ENCODE data around the gene PES1. TPM values are rescaled to one million over a fixed set of nuclear protein-coding genes. Genes with fewer than 3 reads are reported as not detected.

PES1 gene
- total RNA-seq, 6 donors from 2014 or later = 27.2 to 66.9 (median 56.9) TPM

DNA sequence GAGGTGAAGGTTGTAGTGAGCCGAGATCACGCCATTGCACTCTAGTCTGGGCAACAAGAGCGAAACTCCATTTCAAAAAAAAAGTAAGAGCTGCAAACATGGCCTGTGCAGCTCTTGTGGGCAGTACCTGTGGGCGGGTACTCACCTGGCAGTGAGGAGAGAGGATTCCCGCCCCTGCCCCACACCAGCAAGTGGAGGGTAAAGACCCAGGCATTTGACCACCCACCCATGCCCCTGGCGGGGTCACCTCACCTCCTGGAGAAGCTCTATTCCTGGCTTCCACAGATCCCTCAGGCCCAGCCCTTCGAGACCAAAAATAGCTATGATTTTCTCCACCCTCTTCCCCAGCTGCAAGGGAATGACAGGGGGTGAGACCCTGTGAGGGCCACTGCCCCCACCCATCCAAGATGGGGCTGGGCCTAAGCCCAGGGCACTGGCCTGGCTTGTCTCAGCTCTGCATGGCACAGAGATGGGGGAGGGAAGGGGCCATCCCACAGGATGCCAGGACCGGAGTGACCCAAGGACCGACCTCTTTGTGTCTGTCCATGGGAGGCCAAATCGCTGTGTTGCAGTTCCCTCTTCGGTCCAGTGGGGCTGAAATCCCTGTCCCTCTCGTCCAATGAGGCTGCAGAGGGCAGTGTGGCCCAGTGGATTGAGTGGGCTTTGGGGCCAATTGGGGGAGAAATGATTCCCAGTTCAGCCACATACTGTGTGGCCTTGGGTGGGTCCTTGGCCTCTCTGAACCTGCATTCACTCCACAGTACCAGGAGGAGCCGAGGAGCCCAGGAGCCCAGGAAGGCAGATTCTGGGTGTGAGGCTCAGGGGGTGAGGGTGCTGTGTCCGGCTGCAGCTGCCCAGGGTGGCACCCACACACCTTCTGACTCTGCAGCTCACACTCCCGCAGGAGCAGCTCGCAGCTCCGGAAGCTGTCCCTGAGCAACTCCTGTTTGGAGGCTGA lies 59.8 kb downstream of the PES1 start:
- ATAC-seq (ENCODE audit: low FRiP score in 2 of 2) (no peak), DNase-seq (no peak)
- TF ChIP-seq POLR2AphosphoS5 (IDR thresholded peaks at IDR 0.05) (no peak), POLR2A (IDR thresholded peaks at IDR 0.05) (no peak)
- TF ChIP-seq, protein P1, sequence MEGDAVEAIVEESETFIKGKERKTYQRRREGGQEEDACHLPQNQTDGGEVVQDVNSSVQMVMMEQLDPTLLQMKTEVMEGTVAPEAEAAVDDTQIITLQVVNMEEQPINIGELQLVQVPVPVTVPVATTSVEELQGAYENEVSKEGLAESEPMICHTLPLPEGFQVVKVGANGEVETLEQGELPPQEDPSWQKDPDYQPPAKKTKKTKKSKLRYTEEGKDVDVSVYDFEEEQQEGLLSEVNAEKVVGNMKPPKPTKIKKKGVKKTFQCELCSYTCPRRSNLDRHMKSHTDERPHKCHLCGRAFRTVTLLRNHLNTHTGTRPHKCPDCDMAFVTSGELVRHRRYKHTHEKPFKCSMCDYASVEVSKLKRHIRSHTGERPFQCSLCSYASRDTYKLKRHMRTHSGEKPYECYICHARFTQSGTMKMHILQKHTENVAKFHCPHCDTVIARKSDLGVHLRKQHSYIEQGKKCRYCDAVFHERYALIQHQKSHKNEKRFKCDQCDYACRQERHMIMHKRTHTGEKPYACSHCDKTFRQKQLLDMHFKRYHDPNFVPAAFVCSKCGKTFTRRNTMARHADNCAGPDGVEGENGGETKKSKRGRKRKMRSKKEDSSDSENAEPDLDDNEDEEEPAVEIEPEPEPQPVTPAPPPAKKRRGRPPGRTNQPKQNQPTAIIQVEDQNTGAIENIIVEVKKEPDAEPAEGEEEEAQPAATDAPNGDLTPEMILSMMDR (IDR thresholded peaks at IDR 0.05) = no peak
- WGBS, 2 donors = 81 to 88% methylated on average over 10 to 17 of the region's 17 CpGs
- no peak overlapping the region for H3K27ac ChIP-seq
- no peak overlapping the region for H3K4me3 ChIP-seq
- H3K4me1 ChIP-seq = no peaks in the 10 kb centered on the region
- H3K9me3 ChIP-seq = no peaks in the 10 kb centered on the region
- H3K36me3 ChIP-seq = no peaks in the 10 kb centered on the region
- no peaks in the 10 kb centered on the region for H3K27me3 ChIP-seq

DNA sequence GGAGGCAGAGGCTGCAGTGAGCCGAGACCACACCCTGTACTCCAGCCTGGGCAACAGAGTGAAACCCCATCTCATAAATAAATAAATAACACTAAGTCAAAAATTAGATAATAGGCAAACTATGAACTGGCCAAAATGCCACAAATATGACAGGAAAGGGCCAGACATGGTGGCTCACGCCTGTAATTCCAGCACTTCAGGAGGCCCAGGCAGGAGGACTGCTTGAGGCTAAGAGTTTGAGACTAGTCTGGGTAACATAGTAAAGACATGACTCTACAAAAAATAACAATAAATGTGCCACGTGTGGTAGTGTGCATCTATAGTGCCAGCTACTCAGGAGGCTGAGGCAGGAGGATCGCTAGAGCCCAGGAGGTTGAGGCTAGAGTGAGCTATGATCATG lies 65.1 kb downstream of the PES1 start:
- no peak for ATAC-seq (ENCODE audit: low FRiP score in 2 of 2)
- Histone ChIP-seq H3K27ac (no peak overlapping the region), H3K36me3 (no peaks in the 10 kb centered on the region), H3K9me3 (no peaks in the 10 kb centered on the region), H3K4me3 (no peak overlapping the region), H3K27me3 (no peaks in the 10 kb centered on the region), H3K4me1 (no peaks in the 10 kb centered on the region)
- TF ChIP-seq, protein P1 (IDR thresholded peaks at IDR 0.05) = no peak
- TF ChIP-seq POLR2A (IDR thresholded peaks at IDR 0.05) (no peak), POLR2AphosphoS5 (IDR thresholded peaks at IDR 0.05) (no peak), EP300 (IDR thresholded peaks at IDR 0.05) (no peak)
- 86% methylated on average over 4 of the region's 4 CpGs for WGBS, 2 donors
- no peak for DNase-seq

Other genes starting within 250 kb of the PES1 start
- 100 to 1,000 TPM in 4 of 6 donors, 10 to 100 TPM in 2; 89.1 to 204 (median 138) TPM for gene SF3A1, start 235.0 kb downstream of the PES1 start, total RNA-seq
- 10 to 100 TPM in 2 of 6 donors, 1 to 10 TPM in 4; 3.3 to 16.8 (median 7.9) TPM for gene CCDC157, start 234.9 kb downstream of the PES1 start, total RNA-seq
- 10 to 100 TPM in 5 of 6 donors, 1 to 10 TPM in 1; 9.3 to 30.3 (median 16.5) TPM for gene RNF215, start 204.5 kb downstream of the PES1 start, total RNA-seq
- 10 to 100 TPM in 2 of 6 donors, 1 to 10 TPM in 4; 5.6 to 12.6 (median 8.4) TPM for gene SEC14L2, start 194.9 kb downstream of the PES1 start, total RNA-seq
- 10 to 100 TPM in 4 of 6 donors, 1 to 10 TPM in 2; 5.8 to 28.4 (median 12.8) TPM for gene MTFP1, start 166.1 kb downstream of the PES1 start, total RNA-seq
- gene SEC14L3, start 119.9 kb downstream of the PES1 start, total RNA-seq = 1 to 10 TPM in 3 of 6 donors, under 1 TPM in 2, not detected in 1; 0.43 to 2.3 (median 1.1) TPM
- gene SEC14L4, start 86.2 kb downstream of the PES1 start, total RNA-seq = 10 to 100 TPM; 11.6 to 41.2 (median 17.7) TPM
- 10 to 100 TPM; 11.4 to 41.3 (median 20.9) TPM for gene SEC14L6, start 45.2 kb downstream of the PES1 start, total RNA-seq
- 1 to 10 TPM; 1.7 to 8.4 (median 3.5) TPM for gene GAL3ST1, start 17.2 kb downstream of the PES1 start, total RNA-seq
- 10 to 100 TPM; 40.2 to 87.1 (median 60.7) TPM for gene TCN2, start 15.3 kb upstream of the PES1 start, total RNA-seq
- gene SLC35E4, start 43.9 kb upstream of the PES1 start, total RNA-seq = 10 to 100 TPM in 2 of 6 donors, 1 to 10 TPM in 4; 1.3 to 14.7 (median 5.8) TPM
- gene DUSP18, start 76.0 kb upstream of the PES1 start, total RNA-seq = 10 to 100 TPM; 13.0 to 40.9 (median 29.4) TPM
- 10 to 100 TPM in 2 of 6 donors, 1 to 10 TPM in 4; 3.5 to 14.5 (median 5.0) TPM for gene OSBP2, start 103.0 kb upstream of the PES1 start, total RNA-seq